ENCODE measurements around the gene POLR1D. TPM values are rescaled to one million over a fixed set of nuclear protein-coding genes. Genes with fewer than 3 reads are reported as not detected.

Gene POLR1D
- total and polyA plus RNA-seq, 2 experiments from 2014 or later: 177 to 197 TPM

DNA sequence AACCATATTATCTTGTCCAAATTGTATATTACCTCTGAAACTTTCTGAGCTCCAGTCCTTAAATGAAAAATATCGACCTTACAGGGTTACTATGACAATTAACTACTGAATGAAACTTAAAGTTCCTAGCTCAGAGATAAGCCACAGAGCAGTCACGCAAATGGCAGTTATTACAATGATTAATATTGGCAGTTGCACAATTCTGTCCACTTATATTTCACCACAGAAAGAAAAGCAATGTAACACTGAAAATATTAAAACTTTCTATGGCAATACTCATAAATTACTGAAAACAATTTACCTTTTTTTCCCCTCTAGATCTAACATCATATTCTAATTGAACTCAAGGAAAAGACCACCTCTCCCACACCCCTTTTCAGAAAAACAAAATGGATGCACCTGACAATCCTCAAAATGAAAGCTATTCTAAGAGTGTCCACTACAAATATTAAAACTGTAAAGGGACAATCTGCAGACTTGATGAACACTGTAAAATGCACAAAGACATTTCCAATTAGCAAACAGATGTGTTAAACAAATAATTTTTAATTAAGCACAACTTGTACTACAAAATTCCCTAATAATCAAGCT lies 16.0 kb upstream of the POLR1D start:
- H3K79me2 ChIP-seq (replicated peaks; ENCODE audit: insufficient read depth): peaks cover 99% of the 10 kb centered on the region
- no peaks in the 10 kb centered on the region for H3K9me2 ChIP-seq (ENCODE audit: insufficient read depth)
- no peak for ATAC-seq
- H4K20me1 ChIP-seq (replicated peaks; ENCODE audit: insufficient read depth): peaks cover 14% of the 10 kb centered on the region; the same call in 1 of the 2 replicates
- H3F3A ChIP-seq (replicated peaks; ENCODE audit: low read depth): no peaks in the 10 kb centered on the region
- H3K27me3 ChIP-seq (ENCODE audit: insufficient read depth): no peaks in the 10 kb centered on the region
- H3K27ac ChIP-seq (ENCODE audit: low read depth): no peak overlapping the region
- no peaks in the 10 kb centered on the region for H3K36me3 ChIP-seq (ENCODE audit: insufficient read depth)
- H3K4me1 ChIP-seq (ENCODE audit: insufficient read depth): peaks cover 13% of the 10 kb centered on the region
- Mint-ChIP-seq H3K27me3 (ENCODE audit: insufficient read depth, low read depth, poor library complexity) (no peaks in the 10 kb centered on the region), H3K4me3 (no peak overlapping the region), H3K36me3 (ENCODE audit: low read depth) (no peaks in the 10 kb centered on the region), H3K27ac (no peak overlapping the region), H3K9me3 (no peaks in the 10 kb centered on the region), H3K4me1 (peaks cover 22% of the 10 kb centered on the region)
- TF ChIP-seq, protein P1, sequence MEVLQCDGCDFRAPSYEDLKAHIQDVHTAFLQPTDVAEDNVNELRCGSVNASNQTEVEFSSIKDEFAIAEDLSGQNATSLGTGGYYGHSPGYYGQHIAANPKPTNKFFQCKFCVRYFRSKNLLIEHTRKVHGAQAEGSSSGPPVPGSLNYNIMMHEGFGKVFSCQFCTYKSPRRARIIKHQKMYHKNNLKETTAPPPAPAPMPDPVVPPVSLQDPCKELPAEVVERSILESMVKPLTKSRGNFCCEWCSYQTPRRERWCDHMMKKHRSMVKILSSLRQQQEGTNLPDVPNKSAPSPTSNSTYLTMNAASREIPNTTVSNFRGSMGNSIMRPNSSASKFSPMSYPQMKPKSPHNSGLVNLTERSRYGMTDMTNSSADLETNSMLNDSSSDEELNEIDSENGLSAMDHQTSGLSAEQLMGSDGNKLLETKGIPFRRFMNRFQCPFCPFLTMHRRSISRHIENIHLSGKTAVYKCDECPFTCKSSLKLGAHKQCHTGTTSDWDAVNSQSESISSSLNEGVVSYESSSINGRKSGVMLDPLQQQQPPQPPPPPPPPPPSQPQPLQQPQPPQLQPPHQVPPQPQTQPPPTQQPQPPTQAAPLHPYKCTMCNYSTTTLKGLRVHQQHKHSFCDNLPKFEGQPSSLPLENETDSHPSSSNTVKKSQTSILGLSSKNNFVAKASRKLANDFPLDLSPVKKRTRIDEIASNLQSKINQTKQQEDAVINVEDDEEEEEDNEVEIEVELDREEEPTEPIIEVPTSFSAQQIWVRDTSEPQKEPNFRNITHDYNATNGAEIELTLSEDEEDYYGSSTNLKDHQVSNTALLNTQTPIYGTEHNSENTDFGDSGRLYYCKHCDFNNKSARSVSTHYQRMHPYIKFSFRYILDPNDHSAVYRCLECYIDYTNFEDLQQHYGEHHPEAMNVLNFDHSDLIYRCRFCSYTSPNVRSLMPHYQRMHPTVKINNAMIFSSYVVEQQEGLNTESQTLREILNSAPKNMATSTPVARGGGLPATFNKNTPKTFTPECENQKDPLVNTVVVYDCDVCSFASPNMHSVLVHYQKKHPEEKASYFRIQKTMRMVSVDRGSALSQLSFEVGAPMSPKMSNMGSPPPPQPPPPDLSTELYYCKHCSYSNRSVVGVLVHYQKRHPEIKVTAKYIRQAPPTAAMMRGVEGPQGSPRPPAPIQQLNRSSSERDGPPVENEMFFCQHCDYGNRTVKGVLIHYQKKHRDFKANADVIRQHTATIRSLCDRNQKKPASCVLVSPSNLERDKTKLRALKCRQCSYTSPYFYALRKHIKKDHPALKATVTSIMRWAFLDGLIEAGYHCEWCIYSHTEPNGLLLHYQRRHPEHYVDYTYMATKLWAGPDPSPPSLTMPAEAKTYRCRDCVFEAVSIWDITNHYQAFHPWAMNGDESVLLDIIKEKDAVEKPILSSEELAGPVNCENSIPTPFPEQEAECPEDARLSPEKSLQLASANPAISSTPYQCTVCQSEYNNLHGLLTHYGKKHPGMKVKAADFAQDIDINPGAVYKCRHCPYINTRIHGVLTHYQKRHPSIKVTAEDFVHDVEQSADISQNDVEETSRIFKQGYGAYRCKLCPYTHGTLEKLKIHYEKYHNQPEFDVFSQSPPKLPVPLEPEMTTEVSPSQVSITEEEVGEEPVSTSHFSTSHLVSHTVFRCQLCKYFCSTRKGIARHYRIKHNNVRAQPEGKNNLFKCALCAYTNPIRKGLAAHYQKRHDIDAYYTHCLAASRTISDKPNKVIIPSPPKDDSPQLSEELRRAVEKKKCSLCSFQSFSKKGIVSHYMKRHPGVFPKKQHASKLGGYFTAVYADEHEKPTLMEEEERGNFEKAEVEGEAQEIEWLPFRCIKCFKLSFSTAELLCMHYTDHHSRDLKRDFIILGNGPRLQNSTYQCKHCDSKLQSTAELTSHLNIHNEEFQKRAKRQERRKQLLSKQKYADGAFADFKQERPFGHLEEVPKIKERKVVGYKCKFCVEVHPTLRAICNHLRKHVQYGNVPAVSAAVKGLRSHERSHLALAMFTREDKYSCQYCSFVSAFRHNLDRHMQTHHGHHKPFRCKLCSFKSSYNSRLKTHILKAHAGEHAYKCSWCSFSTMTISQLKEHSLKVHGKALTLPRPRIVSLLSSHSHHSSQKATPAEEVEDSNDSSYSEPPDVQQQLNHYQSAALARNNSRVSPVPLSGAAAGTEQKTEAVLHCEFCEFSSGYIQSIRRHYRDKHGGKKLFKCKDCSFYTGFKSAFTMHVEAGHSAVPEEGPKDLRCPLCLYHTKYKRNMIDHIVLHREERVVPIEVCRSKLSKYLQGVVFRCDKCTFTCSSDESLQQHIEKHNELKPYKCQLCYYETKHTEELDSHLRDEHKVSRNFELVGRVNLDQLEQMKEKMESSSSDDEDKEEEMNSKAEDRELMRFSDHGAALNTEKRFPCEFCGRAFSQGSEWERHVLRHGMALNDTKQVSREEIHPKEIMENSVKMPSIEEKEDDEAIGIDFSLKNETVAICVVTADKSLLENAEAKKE (CRISPR knock-in tag; IDR thresholded peaks at IDR 0.05): no peak
- TF ChIP-seq EZH2 (IDR thresholded peaks at IDR 0.05; ENCODE audit: low read depth, unreplicated experiment): no peak
- TF ChIP-seq, protein P2, sequence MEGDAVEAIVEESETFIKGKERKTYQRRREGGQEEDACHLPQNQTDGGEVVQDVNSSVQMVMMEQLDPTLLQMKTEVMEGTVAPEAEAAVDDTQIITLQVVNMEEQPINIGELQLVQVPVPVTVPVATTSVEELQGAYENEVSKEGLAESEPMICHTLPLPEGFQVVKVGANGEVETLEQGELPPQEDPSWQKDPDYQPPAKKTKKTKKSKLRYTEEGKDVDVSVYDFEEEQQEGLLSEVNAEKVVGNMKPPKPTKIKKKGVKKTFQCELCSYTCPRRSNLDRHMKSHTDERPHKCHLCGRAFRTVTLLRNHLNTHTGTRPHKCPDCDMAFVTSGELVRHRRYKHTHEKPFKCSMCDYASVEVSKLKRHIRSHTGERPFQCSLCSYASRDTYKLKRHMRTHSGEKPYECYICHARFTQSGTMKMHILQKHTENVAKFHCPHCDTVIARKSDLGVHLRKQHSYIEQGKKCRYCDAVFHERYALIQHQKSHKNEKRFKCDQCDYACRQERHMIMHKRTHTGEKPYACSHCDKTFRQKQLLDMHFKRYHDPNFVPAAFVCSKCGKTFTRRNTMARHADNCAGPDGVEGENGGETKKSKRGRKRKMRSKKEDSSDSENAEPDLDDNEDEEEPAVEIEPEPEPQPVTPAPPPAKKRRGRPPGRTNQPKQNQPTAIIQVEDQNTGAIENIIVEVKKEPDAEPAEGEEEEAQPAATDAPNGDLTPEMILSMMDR (conservative IDR thresholded peaks at IDR 0.05; ENCODE audit: low read depth in 2 of 2): no peak
- TF ChIP-seq, protein P3, sequence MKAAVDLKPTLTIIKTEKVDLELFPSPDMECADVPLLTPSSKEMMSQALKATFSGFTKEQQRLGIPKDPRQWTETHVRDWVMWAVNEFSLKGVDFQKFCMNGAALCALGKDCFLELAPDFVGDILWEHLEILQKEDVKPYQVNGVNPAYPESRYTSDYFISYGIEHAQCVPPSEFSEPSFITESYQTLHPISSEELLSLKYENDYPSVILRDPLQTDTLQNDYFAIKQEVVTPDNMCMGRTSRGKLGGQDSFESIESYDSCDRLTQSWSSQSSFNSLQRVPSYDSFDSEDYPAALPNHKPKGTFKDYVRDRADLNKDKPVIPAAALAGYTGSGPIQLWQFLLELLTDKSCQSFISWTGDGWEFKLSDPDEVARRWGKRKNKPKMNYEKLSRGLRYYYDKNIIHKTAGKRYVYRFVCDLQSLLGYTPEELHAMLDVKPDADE (IDR thresholded peaks at IDR 0.05): no peak
- no peak for TF ChIP-seq ZNF114 (CRISPR knock-in tag; IDR thresholded peaks at IDR 0.05)
- TF ChIP-seq JUNB (IDR thresholded peaks at IDR 0.05; ENCODE audit: unreplicated experiment): no peak
- no peak for TF ChIP-seq EZH2phosphoT487 (IDR thresholded peaks at IDR 0.05; ENCODE audit: unreplicated experiment)
- no peak for TF ChIP-seq CREB1 (CRISPR knock-in tag; IDR thresholded peaks at IDR 0.05; ENCODE audit: low read depth)
- TF ChIP-seq, protein P4, sequence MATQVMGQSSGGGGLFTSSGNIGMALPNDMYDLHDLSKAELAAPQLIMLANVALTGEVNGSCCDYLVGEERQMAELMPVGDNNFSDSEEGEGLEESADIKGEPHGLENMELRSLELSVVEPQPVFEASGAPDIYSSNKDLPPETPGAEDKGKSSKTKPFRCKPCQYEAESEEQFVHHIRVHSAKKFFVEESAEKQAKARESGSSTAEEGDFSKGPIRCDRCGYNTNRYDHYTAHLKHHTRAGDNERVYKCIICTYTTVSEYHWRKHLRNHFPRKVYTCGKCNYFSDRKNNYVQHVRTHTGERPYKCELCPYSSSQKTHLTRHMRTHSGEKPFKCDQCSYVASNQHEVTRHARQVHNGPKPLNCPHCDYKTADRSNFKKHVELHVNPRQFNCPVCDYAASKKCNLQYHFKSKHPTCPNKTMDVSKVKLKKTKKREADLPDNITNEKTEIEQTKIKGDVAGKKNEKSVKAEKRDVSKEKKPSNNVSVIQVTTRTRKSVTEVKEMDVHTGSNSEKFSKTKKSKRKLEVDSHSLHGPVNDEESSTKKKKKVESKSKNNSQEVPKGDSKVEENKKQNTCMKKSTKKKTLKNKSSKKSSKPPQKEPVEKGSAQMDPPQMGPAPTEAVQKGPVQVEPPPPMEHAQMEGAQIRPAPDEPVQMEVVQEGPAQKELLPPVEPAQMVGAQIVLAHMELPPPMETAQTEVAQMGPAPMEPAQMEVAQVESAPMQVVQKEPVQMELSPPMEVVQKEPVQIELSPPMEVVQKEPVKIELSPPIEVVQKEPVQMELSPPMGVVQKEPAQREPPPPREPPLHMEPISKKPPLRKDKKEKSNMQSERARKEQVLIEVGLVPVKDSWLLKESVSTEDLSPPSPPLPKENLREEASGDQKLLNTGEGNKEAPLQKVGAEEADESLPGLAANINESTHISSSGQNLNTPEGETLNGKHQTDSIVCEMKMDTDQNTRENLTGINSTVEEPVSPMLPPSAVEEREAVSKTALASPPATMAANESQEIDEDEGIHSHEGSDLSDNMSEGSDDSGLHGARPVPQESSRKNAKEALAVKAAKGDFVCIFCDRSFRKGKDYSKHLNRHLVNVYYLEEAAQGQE (IDR thresholded peaks at IDR 0.05; ENCODE audit: unreplicated experiment): no peak
- TF ChIP-seq NANOG (IDR thresholded peaks at IDR 0.05; ENCODE audit: borderline replicate concordance): no peak
- no peak for TF ChIP-seq STAT1 (IDR thresholded peaks at IDR 0.05; ENCODE audit: unreplicated experiment)
- TF ChIP-seq ZNF331 (CRISPR knock-in tag; IDR thresholded peaks at IDR 0.05; ENCODE audit: low read depth): no peak
- TF ChIP-seq POLR2AphosphoS5 (IDR thresholded peaks at IDR 0.05; ENCODE audit: low read depth): no peak
- no peak overlapping the region for H3K4me3 ChIP-seq
- H2AFZ ChIP-seq: no peak overlapping the region
- H3K4me2 ChIP-seq: no peak overlapping the region
- DNase-seq (ENCODE audit: low spot score): no peak

Measured in GM23338 (cell line).